GM12878 (cell line): ENCODE results near the gene TRPT1. TPM values are rescaled to one million over a fixed set of nuclear protein-coding genes. Genes with fewer than 3 reads are reported as not detected.

Source experiments
- ATAC-seq: fragments of 200-7000 bp; cut with Tn5 transposase; 3 replicates; pipeline ENCODE4 v1.9.1; 2020; ENCODE audit warnings: mild to moderate bottlenecking, moderate library complexity
- BruUV-seq: library from RNA; stranded (reverse); fragments of 400-500 nt; replicated peaks from 2 replicates; lab custom pipeline; 2021; lab: Mats Ljungman, UMichigan
- CTCF ChIA-PET: fragments of 300-600 bp; sonication (Branson Sonifier 250); formaldehyde crosslinking; extraction: SDS; loops from one replicate; lab custom pipeline; 2021; ENCODE audit warnings: inconsistent platforms; lab: Yijun Ruan, JAX
- POLR2A ChIA-PET: fragments of 350-600 bp; formaldehyde crosslinking; extraction: SDS; loops from one replicate; lab custom pipeline; 2021; ENCODE audit warnings: inconsistent platforms; lab: Charles Lee
- RAD21 ChIA-PET: fragments of 300-600 bp; sonication (Branson Sonifier 250); formaldehyde crosslinking; loops from one replicate; lab custom pipeline; 2023; ENCODE audit warnings: antibody characterized with exemption; ENCODE audit not compliant: unreplicated experiment; lab: Charles Lee
- SMC1A ChIA-PET: fragments of 300-600 bp; sonication (Branson Sonifier 250); formaldehyde crosslinking; loops from one replicate; lab custom pipeline; 2023; ENCODE audit not compliant: unreplicated experiment, uncharacterized antibody; lab: Charles Lee
- DNase-seq: peaks from one replicate; pipeline ENCODE4 v3.0.0-alpha.2; 2011; ENCODE audit warnings: low read depth, low spot score
- FAIRE-seq: peaks from 3 replicates; lab custom pipeline; 2011; peaks lifted over from hg19 to GRCh38; lab: Jason Lieb, UNC
- H2AFZ ChIP-seq: 2 replicates; pipeline ENCODE4 v1.6.0; 2011; ENCODE audit warnings: low read depth, low read length, control low read depth; ENCODE audit not compliant: control insufficient read depth
- H3K27ac ChIP-seq: 2 replicates; pipeline ENCODE4 v1.5.1; 2011; ENCODE audit warnings: control low read depth; ENCODE audit not compliant: control insufficient read depth, insufficient read depth
- H3K27me3 ChIP-seq, 2 experiments: replicated peaks in 1 of 2; 2 replicates each; pipeline versions ENCODE4 v1.6.0 to v1.6.1; 2011; ENCODE audit warnings: low read length in 1 of 2; ENCODE audit not compliant: control insufficient read depth in 2 of 2, insufficient read depth in 2 of 2
- H3K36me3 ChIP-seq, 2 experiments: 2 replicates each; pipeline ENCODE4 v1.5.1; 2011; ENCODE audit warnings: low read length in 1 of 2; ENCODE audit not compliant: control insufficient read depth in 2 of 2, insufficient read depth in 2 of 2
- H3K4me1 ChIP-seq: 2 replicates; pipeline ENCODE4 v1.6.1; 2011; ENCODE audit warnings: mild to moderate bottlenecking, low read length, moderate library complexity, mixed read lengths; ENCODE audit not compliant: control insufficient read depth, insufficient read depth
- H3K4me2 ChIP-seq: 2 replicates; pipeline ENCODE4 v1.6.0; 2011; ENCODE audit warnings: control low read depth; ENCODE audit not compliant: control insufficient read depth, insufficient read depth
- H3K4me3 ChIP-seq: fragments of 200-600 bp; sonication (generic); 2 replicates; pipeline ENCODE4 v1.5.1; 2016
- H3K79me2 ChIP-seq: 2 replicates; pipeline ENCODE4 v1.6.0; 2011; ENCODE audit warnings: low read length; ENCODE audit not compliant: control insufficient read depth, insufficient read depth
- H3K9ac ChIP-seq: 2 replicates; pipeline ENCODE4 v1.8.0; 2011; ENCODE audit warnings: low read length, control low read depth, mixed read lengths; ENCODE audit not compliant: control insufficient read depth, insufficient read depth
- H3K9me3 ChIP-seq: replicated peaks from 3 replicates; pipeline ENCODE4 v1.5.1; 2011; ENCODE audit warnings: mild to moderate bottlenecking, low read length; ENCODE audit not compliant: control insufficient read depth, insufficient read depth
- H4K20me1 ChIP-seq: 2 replicates; pipeline ENCODE4 v1.6.0; 2011; ENCODE audit not compliant: control insufficient read depth, insufficient read depth
- ATF2 ChIP-seq: IDR thresholded peaks from 2 replicates; pipeline ENCODE4 v1.6.1; 2012; ENCODE audit warnings: low read length, inconsistent platforms
- BCLAF1 ChIP-seq: fragments of 450-650 bp; IDR thresholded peaks from 2 replicates; pipeline ENCODE4 v1.6.1; 2017; ENCODE audit warnings: antibody characterized with exemption, mild to moderate bottlenecking, moderate library complexity
- EZH2 ChIP-seq: IDR thresholded peaks from 2 replicates; pipeline ENCODE4 v1.6.1; 2012; ENCODE audit warnings: low read depth, mild to moderate bottlenecking, control low read depth, inconsistent platforms, low read length, borderline replicate concordance; ENCODE audit not compliant: control insufficient read depth
- FOXM1 ChIP-seq: IDR thresholded peaks from 2 replicates; pipeline ENCODE4 v1.6.1; 2012; ENCODE audit warnings: low read depth, mild to moderate bottlenecking, inconsistent platforms, low read length, moderate library complexity
- IKZF1 ChIP-seq: fragments of 450-650 bp; conservative IDR thresholded peaks from 2 replicates; pipeline ENCODE4 v1.6.1; 2017; ENCODE audit warnings: antibody characterized with exemption, mild to moderate bottlenecking
- NFYB ChIP-seq: IDR thresholded peaks from 2 replicates; pipeline ENCODE4 v1.6.1; 2011; ENCODE audit warnings: low read depth, mild to moderate bottlenecking, low read length, improper control_type of control experiment, moderate library complexity; ENCODE audit not compliant: insufficient read depth
- PML ChIP-seq: IDR thresholded peaks from 2 replicates; pipeline ENCODE4 v1.6.1; 2012; ENCODE audit warnings: low read length, inconsistent platforms
- STAT3 ChIP-seq: IDR thresholded peaks from 2 replicates; pipeline ENCODE4 v1.6.1; 2011; ENCODE audit warnings: low read depth, low read length, improper control_type of control experiment
- USF1 ChIP-seq: IDR thresholded peaks from 2 replicates; pipeline ENCODE4 v1.6.1; 2011; ENCODE audit warnings: borderline replicate concordance, low read depth, mild to moderate bottlenecking, moderate library complexity, mixed read lengths, low read length; ENCODE audit not compliant: insufficient read depth; ENCODE audit errors: extremely low read length
- YY1 ChIP-seq: IDR thresholded peaks from 2 replicates; pipeline ENCODE4 v1.6.1; 2011; ENCODE audit warnings: low read depth, mild to moderate bottlenecking, low read length
- ZBTB4 ChIP-seq: fragments of 450-650 bp; formaldehyde crosslinking; IDR thresholded peaks from 2 replicates; pipeline ENCODE4 v1.4.0; 2022; ENCODE audit warnings: mild to moderate bottlenecking, moderate library complexity
- ZNF217 ChIP-seq: fragments of 450-650 bp; IDR thresholded peaks from 2 replicates; pipeline ENCODE4 v1.6.1; 2017; ENCODE audit warnings: antibody characterized with exemption, mild to moderate bottlenecking
- WGBS: methylation state at CpG from one replicate; pipeline ENCODE4 v1.1.6; 2016; ENCODE audit warnings: low lambda C conversion rate; ENCODE audit not compliant: insufficient replicate concordance, insufficient coverage; ENCODE audit errors: missing lambda C conversion rate; 5-methylcytosine and 5-hydroxymethylcytosine counted together
- in situ Hi-C: fragments of 300-500 bp; cut with MboI; formaldehyde crosslinking; loops from 9 replicates; pipeline ENCODE4 v1.14.3; 2018; ENCODE audit warnings: mixed read lengths
- intact Hi-C: fragments of 100-400 bp; cut with micrococcal nuclease; formaldehyde crosslinking; loops from one replicate; pipeline ENCODE4 v1.14.2; 2022; ENCODE audit not compliant: unreplicated experiment
- polyA plus RNA-seq, 11 experiments: library from polyadenylated mRNA; depleted of rRNA in 4 of 11; unstranded in 6 of 11; stranded (reverse) in 5 of 11; fragments of >200 nt; fragmentation: Nextera tagmentation in 4 of 11; fragmentation: Illumina TruSeq in 1 of 11; extraction: Ambion mirVana in 4 of 11; extraction: Trizol in 1 of 11; gene quantifications; 1 replicate in 1 of 11; 2 replicates in 10 of 11; pipeline versions ENCODE4 v1.2.1 to v1.2.3, GENCODE V29; 2011 to 2016; ENCODE audit warnings: inconsistent platforms in 2 of 11, missing spikeins in 2 of 11, low read depth in 1 of 11
- total RNA-seq, 4 experiments: library from RNA; depleted of rRNA in 3 of 4; stranded (reverse); fragments of >200 nt in 3 of 4; fragmentation: Illumina TruSeq in 1 of 4; extraction: Trizol in 1 of 4; gene quantifications; 2 replicates each; pipeline versions ENCODE4 v1.2.1 to v1.2.3, GENCODE V29; 2013 to 2021
- TF ChIP-seq, protein P1 (sequence below), 3 experiments: IDR thresholded peaks in 2 of 3; conservative IDR thresholded peaks in 1 of 3; 2 replicates each; pipeline ENCODE4 v1.5.1; 2011; ENCODE audit warnings: low read depth in 3 of 3, low read length in 3 of 3, mild to moderate bottlenecking in 3 of 3, control low read depth in 2 of 3, moderate library complexity in 2 of 3, inconsistent platforms in 1 of 3, mixed read lengths in 1 of 3; ENCODE audit not compliant: control insufficient read depth in 2 of 3, insufficient read depth in 1 of 3; ENCODE audit errors: extremely low read depth in 1 of 3

The TRPT1 gene
- total and polyA plus RNA-seq, 10 of the 15 experiments (the other 5 are each of a cell fraction or from before 2014, with no cell fraction given), result 7.1 to 63.0 (median 31.4) TPM

- ChIA-PET POLR2A (interaction anchor here (0.6 kb wide), 2 partner anchors 104 to 230 kb away, joined by 3 to 4 read pairs; no protein-coding TSS in a partner anchor), SMC1A (interaction anchor here (1.4 to 2.1 kb wide), 2 partner anchors 8 to 11 kb away, joined by 3 to 5 read pairs; no protein-coding TSS in a partner anchor), RAD21 (no interaction called here), CTCF (interaction anchor here (1.1 to 3.2 kb wide), 2 partner anchors 9 to 11 kb away, joined by 3 to 8 read pairs; partner anchors contain the start of gene STIP1)
- Histone ChIP-seq H3K9me3 (no peaks in the 10 kb centered on the region), H3K27ac (no peak overlapping the region), H3K36me3 (peaks cover 42 to 47% of the 10 kb centered on the region in 2 experiments), H3K4me2 (no peak overlapping the region), H2AFZ (no peak overlapping the region), H4K20me1 (no peaks in the 10 kb centered on the region), H3K79me2 (peaks cover 11% of the 10 kb centered on the region), H3K9ac (no peak overlapping the region), H3K27me3 (no peaks in the 10 kb centered on the region), H3K4me3 (no peak overlapping the region), H3K4me1 (no peaks in the 10 kb centered on the region)
- intact Hi-C loops, result no loop called here
- DNase-seq (no peak), ATAC-seq (no peak), FAIRE-seq (no peak)
- BruUV-seq, result no TSS peak
- in situ Hi-C loops, result no loop called here
- WGBS, result 92% methylated on average over 9 of the region's 9 CpGs
- TF ChIP-seq YY1, result no peak
- TF ChIP-seq, protein P1, sequence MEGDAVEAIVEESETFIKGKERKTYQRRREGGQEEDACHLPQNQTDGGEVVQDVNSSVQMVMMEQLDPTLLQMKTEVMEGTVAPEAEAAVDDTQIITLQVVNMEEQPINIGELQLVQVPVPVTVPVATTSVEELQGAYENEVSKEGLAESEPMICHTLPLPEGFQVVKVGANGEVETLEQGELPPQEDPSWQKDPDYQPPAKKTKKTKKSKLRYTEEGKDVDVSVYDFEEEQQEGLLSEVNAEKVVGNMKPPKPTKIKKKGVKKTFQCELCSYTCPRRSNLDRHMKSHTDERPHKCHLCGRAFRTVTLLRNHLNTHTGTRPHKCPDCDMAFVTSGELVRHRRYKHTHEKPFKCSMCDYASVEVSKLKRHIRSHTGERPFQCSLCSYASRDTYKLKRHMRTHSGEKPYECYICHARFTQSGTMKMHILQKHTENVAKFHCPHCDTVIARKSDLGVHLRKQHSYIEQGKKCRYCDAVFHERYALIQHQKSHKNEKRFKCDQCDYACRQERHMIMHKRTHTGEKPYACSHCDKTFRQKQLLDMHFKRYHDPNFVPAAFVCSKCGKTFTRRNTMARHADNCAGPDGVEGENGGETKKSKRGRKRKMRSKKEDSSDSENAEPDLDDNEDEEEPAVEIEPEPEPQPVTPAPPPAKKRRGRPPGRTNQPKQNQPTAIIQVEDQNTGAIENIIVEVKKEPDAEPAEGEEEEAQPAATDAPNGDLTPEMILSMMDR (IDR thresholded peaks at IDR 0.05 in 2 of 3, conservative IDR thresholded peaks at IDR 0.05 in 1 of 3; ENCODE audit: control insufficient read depth in 2 of 3, extremely low read depth in 1 of 3, insufficient read depth in 1 of 3, low read depth in 3 of 3, low read length in 3 of 3), result no peak
- TF ChIP-seq USF1, result no peak
- TF ChIP-seq IKZF1, result no peak
- TF ChIP-seq STAT3, result no peak
- no peak for TF ChIP-seq PML
- TF ChIP-seq ZNF217, result no peak
- no peak for TF ChIP-seq EZH2
- no peak for TF ChIP-seq NFYB
- TF ChIP-seq ZBTB4 (CRISPR knock-in tag), result no peak
- TF ChIP-seq FOXM1, result no peak
- TF ChIP-seq BCLAF1, result no peak
- no peak for TF ChIP-seq ATF2
Measured at GRCh38 chr11:64196626-64197025, 29.4 kb downstream of the TRPT1 start.
